Measurements from ENCODE around the gene ZIC3. TPM values are rescaled to one million over a fixed set of nuclear protein-coding genes. Genes with fewer than 3 reads are reported as not detected.

The ZIC3 gene
- 3.8 and 7.0 TPM in 2 replicates for total RNA-seq

GRCh38 chrX:137565921-137566745, at the start of gene ZIC3:
TSS of gene ZIC3 (plus strand) at chrX:137566127. CDS start at chrX:137566692, 565 bp downstream.

Small RNA genes within 50 kb of the gene (small RNA-seq; reads per million reads assigned to genes)
- not detected for gene RN7SL325P
